Ishikawa (cell line): ENCODE data around the gene ATP6V1F.

Source experiments
- CREB1 ChIP-seq: IDR thresholded peaks from 2 replicates; pipeline ENCODE4 v1.6.1; 2012; ENCODE audit warnings: low read depth
- EP300 ChIP-seq: IDR thresholded peaks from 2 replicates; pipeline ENCODE4 v1.6.1; 2012; ENCODE audit warnings: borderline replicate concordance
- FOXM1 ChIP-seq: IDR thresholded peaks from 2 replicates; pipeline ENCODE4 v1.6.1; 2012; ENCODE audit warnings: low read depth, borderline replicate concordance
- MAX ChIP-seq: IDR thresholded peaks from 2 replicates; pipeline ENCODE4 v1.6.1; 2012
- RAD21 ChIP-seq: IDR thresholded peaks from 2 replicates; pipeline ENCODE4 v1.6.1; 2012; ENCODE audit warnings: low read depth
- REST ChIP-seq: IDR thresholded peaks from 2 replicates; pipeline ENCODE4 v1.6.1; 2012; ENCODE audit warnings: low read depth, mild to moderate bottlenecking
- TAF1 ChIP-seq: IDR thresholded peaks from 2 replicates; pipeline ENCODE4 v1.6.1; 2012; ENCODE audit warnings: low read depth, mild to moderate bottlenecking
- YY1 ChIP-seq: IDR thresholded peaks from 2 replicates; pipeline ENCODE4 v1.6.1; 2012; ENCODE audit warnings: low read depth
- TF ChIP-seq, protein P1 (sequence below): IDR thresholded peaks from 2 replicates; pipeline ENCODE4 v1.6.1; 2012

DNA sequence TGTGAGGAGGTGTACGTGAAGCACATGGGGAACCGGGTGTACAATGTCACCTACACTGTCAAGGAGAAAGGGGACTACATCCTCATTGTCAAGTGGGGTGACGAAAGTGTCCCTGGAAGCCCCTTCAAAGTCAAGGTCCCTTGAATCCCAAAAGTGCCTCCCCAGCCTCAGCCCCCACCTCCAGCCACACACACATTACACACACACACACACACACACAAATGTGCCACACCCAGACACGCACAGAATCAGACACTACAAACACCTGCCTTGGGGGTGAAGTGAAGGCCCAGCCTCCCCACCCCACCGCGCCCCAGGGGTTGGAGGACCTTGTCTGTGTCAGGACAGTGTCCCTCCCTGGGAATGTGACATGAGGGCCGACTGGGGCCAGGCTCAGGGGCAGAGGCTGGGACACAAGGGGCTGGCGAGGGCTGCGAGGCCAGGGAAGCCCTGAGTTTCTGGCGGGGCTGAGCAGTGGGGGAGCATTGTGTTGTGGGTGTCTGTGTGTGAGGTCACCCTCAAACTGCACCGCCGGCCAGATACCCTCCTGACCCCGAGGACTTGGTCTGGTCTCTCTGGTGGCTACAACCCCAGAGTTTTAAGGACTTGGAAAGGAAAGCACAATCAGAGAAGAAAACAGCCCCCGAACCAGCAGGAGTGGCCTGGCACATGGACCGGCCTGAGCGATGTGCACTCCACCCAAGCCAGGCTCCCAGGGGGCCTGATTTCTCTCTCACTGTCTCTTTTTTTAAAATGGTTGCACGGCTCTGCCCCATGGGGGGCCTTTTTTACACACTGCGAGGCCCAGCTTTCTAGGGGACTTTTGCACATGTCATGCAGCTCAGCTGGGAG is 4.0 kb upstream of the ATP6V1F start:
- no peak for TF ChIP-seq CREB1
- TF ChIP-seq EP300, result no peak
- no peak for TF ChIP-seq RAD21
- no peak for TF ChIP-seq MAX
- TF ChIP-seq TAF1, result no peak
- TF ChIP-seq YY1, result no peak
- TF ChIP-seq REST, result no peak
- TF ChIP-seq FOXM1, result no peak
- TF ChIP-seq, protein P1, sequence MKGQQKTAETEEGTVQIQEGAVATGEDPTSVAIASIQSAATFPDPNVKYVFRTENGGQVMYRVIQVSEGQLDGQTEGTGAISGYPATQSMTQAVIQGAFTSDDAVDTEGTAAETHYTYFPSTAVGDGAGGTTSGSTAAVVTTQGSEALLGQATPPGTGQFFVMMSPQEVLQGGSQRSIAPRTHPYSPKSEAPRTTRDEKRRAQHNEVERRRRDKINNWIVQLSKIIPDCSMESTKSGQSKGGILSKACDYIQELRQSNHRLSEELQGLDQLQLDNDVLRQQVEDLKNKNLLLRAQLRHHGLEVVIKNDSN, result no peak
